TTC549 (cell line): ENCODE results near the gene EPHA4.

Experiments
- FAIRE-seq: peaks from 2 replicates; lab custom pipeline; 2012; peaks lifted over from hg19 to GRCh38; lab: Jason Lieb, UNC

The EPHA4 gene

GRCh38 chr2:221503965-221504364 is 68.1 kb downstream of the EPHA4 start:
- no peak for FAIRE-seq

GRCh38 chr2:221502270-221503010 is 69.7 kb downstream of the EPHA4 start:
- FAIRE-seq, result no peak

DNA sequence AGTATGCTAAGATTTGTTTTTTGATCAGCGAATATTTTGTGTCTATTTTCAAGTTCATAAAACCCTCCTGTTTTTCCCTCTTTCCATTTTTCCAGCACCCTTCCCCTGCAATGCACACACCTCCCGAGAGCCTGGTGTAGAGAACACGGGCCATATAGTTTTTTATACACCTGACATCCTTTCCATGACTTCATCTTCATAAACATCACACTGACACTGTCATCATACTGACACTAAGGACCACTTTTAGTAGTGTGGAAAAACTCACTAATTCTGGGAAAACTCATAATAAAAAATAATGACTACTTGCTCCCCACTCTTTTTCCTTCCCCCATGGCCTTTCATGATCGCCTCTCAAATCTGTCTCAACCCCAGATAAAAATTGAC is 70.2 kb downstream of the EPHA4 start:
- FAIRE-seq, result no peak

DNA sequence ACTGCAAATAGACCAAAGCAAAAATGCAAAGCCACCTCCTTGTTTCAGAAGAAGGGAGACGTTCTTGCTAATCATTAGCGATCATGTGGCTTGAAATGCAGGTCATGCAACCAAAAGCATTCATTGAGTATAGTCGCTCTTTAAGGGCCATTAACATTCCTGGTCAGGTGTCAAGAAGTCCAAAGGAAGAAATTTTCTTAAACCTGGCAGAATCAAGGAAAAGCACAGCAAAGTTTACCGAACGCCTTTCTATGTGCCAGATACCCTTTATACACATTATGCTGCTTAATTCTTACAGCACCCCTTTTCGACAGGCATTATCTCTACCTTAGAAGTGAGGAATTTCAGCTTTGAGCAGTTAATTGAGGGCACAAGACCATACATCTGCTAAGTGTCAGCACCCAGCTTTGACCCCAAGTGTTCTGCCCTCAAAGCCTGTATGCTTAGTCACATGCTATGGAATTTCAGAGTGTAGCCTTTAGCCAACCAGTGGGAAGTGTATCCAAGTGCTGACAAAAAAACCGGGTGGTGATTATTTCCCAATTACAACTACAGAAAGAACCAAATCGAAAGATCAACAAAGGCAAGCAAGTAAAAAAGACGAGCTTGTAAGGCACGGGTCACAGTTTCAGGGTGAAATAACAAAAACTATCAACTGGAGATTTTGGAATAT is 70.8 kb downstream of the EPHA4 start:
- no peak for FAIRE-seq

GRCh38 chr2:221500501-221501209 is 71.4 kb downstream of the EPHA4 start:
- no peak for FAIRE-seq

GRCh38 chr2:221495731-221496130 is 76.4 kb downstream of the EPHA4 start:
- FAIRE-seq, result no peak

GRCh38 chr2:221494556-221494955 is 77.5 kb downstream of the EPHA4 start:
- no peak for FAIRE-seq

- no peak for FAIRE-seq
Observed at GRCh38 chr2:221493391-221493790, 78.7 kb downstream of the EPHA4 start.

DNA sequence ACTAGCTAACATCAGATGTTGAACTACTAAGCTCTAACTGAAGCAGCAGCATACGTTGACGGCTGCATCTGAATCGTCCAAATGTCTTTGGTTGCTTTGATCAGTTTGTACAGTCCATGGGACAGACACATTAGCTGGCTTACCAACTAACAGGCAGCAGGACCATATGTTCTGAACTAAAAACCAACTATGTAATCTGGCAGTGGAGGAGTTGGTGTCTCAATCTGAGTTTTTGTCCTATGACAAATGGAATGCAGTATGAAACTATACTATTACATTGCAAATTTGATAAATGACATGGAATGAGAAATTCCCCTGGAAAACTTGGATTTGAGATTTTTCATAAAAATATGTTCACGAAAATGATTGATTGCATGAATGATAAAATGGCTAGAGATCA is 79.5 kb downstream of the EPHA4 start:
- FAIRE-seq, result no peak

DNA sequence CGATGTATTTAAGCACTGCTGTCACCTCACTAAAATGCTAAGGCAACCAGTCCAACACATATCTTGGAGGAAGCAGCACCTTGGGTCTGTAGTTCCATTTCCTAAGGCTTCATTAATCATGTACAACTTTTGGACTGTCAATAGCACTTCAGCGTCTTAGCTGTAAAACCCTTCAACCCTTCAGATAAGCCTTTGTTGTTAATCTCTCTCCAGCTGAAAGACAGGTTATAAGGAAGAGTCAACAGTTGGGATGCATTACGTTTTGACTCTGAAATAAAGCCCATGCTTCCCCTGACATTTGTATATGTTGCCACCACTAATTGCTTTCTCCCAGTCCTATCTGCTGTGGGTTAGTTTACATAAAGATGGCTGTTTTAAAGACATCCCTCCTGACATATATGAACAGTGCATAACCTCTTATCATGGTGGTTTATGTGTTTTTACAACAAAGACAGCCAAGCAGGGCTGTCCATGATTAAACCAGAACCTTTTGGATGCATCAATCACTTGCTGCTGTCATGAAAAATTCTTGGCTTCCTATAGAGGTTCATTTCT is 81.5 kb downstream of the EPHA4 start:
- no peak for FAIRE-seq

DNA sequence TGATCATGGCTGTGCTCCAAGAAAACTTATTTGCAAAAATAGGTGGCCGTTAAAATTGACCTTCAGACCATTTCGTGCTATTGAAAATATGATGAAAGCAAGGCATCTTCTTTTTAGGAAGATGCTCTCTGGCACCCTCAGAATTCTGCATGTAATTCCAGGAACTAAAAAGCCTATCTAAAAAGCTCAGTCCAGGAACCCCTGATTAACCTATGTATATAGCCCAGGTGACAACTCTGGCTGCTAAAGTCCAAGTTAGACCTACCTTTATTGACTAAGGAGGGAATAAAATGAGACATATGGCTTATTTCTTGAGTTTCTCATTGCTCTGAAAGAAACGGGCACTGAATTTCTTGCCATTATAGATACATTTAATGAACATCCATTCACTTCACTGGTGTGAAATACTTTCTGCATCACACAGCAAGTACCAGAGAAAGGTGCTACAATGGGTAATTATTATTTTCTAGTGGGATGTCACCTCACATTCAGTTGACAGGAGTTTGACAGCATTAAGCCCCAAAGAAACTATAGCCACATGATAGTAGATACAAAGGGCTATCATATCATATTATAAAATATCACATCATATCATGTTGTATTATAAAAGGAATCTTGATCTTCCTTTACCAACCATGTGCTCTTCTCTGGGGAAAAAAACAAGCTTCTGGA is 83.8 kb downstream of the EPHA4 start:
- FAIRE-seq, result no peak

DNA sequence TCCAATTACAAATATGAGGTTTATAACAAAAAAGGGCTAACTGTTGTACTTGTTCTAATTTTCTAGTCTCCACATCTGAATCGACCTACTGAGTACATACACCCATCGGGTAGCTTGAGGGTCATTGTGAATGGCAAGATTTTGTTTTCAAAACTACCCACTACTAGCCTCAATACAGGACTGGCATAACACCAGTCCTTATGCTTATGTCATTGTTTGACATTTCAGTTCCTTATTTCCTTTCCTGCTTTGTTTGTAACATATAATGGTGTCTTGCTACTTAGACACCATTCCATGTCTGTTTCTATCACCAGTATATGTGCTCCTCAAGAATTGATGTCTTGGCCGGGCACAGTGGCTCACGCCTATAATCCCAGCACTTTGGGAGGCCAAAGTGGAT is 86.0 kb downstream of the EPHA4 start:
- no peak for FAIRE-seq

GRCh38 chr2:221485503-221485870 is 86.6 kb downstream of the EPHA4 start:
- FAIRE-seq, result no peak

GRCh38 chr2:221484761-221485502 is 87.2 kb downstream of the EPHA4 start:
- FAIRE-seq, result no peak

DNA sequence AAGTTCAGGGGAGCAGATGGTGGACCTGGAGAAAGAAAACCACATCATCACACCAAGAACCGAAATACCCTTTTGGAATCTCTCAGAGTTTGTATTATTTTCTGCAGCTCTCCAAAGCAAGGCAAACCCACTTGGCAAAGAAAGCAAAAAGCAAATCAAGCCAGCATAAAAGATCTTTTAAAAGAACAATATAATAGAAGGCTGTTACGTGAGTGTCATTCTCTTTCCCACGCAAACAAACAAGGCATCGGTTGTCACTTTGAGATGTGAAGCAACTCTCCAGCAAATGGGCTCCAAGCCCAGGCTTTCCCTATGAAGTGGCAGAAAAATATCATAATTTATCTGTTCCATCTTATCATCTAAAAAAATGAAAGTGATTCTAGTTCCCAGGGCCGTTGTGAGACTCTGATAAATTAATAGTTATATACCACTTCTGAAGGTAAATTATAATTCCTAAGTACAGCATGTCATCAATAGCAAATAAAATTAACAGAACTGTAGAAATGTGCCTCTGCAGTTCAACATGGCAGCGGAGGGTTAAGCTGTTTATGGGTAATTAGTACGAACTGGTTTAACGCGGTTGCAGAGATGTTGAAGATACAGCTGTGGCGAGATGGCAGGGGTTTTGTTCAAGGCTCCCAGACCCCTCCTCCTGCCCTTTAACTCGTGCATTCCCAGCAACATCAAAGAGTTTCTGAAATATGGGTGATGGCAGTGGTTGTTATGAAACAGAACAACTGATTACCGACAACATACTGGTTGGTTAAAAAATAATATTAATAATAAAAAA is 89.2 kb downstream of the EPHA4 start:
- no peak for FAIRE-seq

DNA sequence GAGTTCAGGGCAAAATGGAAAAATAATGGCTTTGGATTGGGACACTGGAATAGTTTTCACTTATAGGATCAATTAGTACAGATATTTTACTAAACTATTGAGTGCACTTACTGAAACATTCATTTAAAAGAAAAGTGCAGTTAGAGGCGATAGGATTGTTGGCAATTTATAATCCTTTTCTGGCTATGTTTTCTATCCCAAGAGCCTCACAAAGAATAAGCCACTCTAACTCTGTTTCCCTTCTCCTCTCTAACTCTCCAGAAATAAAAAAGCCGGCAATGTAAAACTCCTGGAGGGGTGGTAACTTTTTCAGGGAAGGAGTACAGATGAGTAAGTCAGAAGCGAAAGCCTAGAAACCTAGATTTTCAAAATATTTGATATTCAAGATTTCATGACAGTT is 91.3 kb downstream of the EPHA4 start:
- no peak for FAIRE-seq

GRCh38 chr2:221480163-221480562 is 91.9 kb downstream of the EPHA4 start:
- FAIRE-seq, result no peak

DNA sequence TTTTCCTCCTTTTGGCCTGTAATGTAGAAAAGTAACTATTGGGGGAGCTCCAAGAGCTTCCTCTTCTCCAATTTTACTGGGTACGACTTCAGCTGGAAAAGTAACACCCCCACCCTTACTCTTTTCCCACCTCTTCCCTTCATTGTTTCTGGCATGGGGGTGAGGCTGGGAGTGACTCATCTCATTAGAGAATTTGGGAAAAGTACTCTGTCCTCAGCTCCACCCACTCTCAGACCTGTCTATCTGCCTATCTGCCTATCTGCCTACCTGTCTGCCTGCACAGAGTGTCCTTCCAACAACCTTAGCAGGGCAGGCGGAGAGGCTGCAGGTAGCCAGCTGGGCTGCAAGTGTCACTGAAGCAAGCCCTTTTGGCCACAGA is 93.6 kb downstream of the EPHA4 start:
- FAIRE-seq, result no peak

DNA sequence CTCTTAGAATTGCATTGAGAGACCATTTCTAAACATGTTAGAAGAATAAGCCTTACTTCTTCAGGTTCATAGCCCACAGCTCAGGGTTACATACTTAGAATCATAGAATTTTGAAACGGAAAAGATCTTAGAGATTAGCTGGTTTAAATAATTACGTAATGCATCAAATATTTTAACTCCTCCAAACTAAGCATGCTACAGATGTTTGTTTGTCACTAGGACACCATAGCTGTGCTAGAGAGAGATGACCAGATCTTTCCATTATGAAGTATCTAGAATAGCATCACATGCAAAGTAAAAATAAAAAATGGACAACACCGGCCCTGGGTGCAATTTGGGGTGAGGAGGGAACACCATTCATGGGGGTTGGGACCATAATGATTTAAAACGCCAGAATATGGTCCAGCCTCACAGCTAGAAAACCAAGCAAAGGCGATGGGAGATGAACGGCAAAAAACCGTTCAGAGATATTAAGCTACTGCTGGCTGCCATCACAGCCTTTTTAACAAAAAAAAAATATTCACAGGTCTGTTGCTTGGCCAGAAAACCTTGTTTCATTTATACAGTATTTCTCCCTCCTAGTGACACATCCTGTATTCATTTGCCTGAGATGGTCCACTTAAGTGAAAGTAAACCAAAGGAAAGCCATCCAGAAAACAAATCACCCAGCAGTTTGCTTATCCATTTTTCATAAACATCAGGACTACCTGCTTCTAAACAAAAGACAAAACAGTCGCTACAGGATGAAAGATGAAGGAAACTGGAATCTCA is 94.2 kb downstream of the EPHA4 start:
- no peak for FAIRE-seq

- no peak for FAIRE-seq
Observed at GRCh38 chr2:221476195-221476594, 95.9 kb downstream of the EPHA4 start.
